Small intestine (tissue), 7 donors: ENCODE measurements around the gene SUMF1. TPM values are rescaled to one million over a fixed set of nuclear protein-coding genes. Genes with fewer than 3 reads are reported as not detected.

Experiments used
- DNase-seq, 2 donors: peaks; one replicate each; pipeline versions ENCODE4 v3.0.0 to v3.0.0-alpha.2; 2013
- FAIRE-seq: peaks from 2 replicates; lab custom pipeline; 2012; peaks lifted over from hg19 to GRCh38; lab: Jason Lieb, UNC
- H3K27ac ChIP-seq, 3 donors: one replicate each; pipeline ENCODE4 v1.5.1; 2013; ENCODE audit warnings: low read length in 2 of 3, mild to moderate bottlenecking in 2 of 3, control low read depth in 1 of 3, inconsistent platforms in 1 of 3, low read depth in 1 of 3, moderate library complexity in 1 of 3
- H3K27me3 ChIP-seq, 3 donors: one replicate each; pipeline ENCODE4 v1.6.1; 2013; ENCODE audit warnings: low read length in 3 of 3, inconsistent platforms in 1 of 3; ENCODE audit not compliant: control insufficient read depth in 3 of 3, insufficient read depth in 3 of 3
- H3K36me3 ChIP-seq, 3 donors: one replicate each; pipeline ENCODE4 v1.6.1; 2013; ENCODE audit warnings: low read length in 3 of 3, inconsistent platforms in 1 of 3, low read depth in 1 of 3, mild to moderate bottlenecking in 1 of 3, moderate library complexity in 1 of 3; ENCODE audit not compliant: control insufficient read depth in 3 of 3, insufficient read depth in 2 of 3
- H3K4me1 ChIP-seq, 3 donors: one replicate each; pipeline ENCODE4 v1.6.1; 2013; ENCODE audit warnings: low read length in 2 of 3, inconsistent platforms in 1 of 3, low read depth in 1 of 3, mild to moderate bottlenecking in 1 of 3, moderate library complexity in 1 of 3; ENCODE audit not compliant: control insufficient read depth in 3 of 3, insufficient read depth in 2 of 3
- H3K4me3 ChIP-seq, 3 donors: one replicate each; pipeline ENCODE4 v1.5.1; 2013; ENCODE audit warnings: low read length in 3 of 3, control low read depth in 1 of 3, inconsistent platforms in 1 of 3, low read depth in 1 of 3, mild to moderate bottlenecking in 1 of 3, moderate library complexity in 1 of 3
- H3K9me3 ChIP-seq, 2 donors: one replicate each; pipeline ENCODE4 v1.6.1; 2013; ENCODE audit warnings: low read depth in 1 of 2, low read length in 1 of 2; ENCODE audit not compliant: control insufficient read depth in 2 of 2, insufficient read depth in 1 of 2
- WGBS, 3 donors: extraction: QIAGEN DNeasy Blood & Tissue Kit; methylation state at CpG; one replicate each; pipeline ENCODE4 v1.1.7; 2013; 5-methylcytosine and 5-hydroxymethylcytosine counted together
- polyA plus RNA-seq, 4 donors: library from polyadenylated mRNA; stranded (reverse) in 3 of 4; unstranded in 1 of 4; fragments of 200-250 nt in 3 of 4; fragments of 120-200 nt in 1 of 4; gene quantifications; one replicate each; pipeline versions ENCODE4 v1.2.1 to v1.2.3, GENCODE V29; 2013
- donor health status: healthy with polysubstance abuse.
- donor health status: control.
- donor health status: control.
- donor health status: Bipolar disorder and iron deficiency.
- donor health status: healthy.

The SUMF1 gene
- polyA plus RNA-seq, 4 donors: 3.8 to 39.0 (median 14.4) TPM

GRCh38 chr3:4323246-4324027 lies 143.6 kb downstream of the SUMF1 start:
- Histone ChIP-seq H3K9me3 (peaks cover 0 to 9% of the 10 kb centered on the region in 2 donors), H3K27ac (no peak overlapping the region), H3K36me3 (no peaks in the 10 kb centered on the region), H3K4me3 (no peak overlapping the region), H3K4me1 (no peaks in the 10 kb centered on the region), H3K27me3 (no peaks in the 10 kb centered on the region)
- no peak for FAIRE-seq
- DNase-seq: no peak
- WGBS, 3 donors: 82 to 86% (median 84%) methylated on average over 3 of the region's 3 CpGs

- Histone ChIP-seq H3K9me3 (peaks cover 0 to 3% of the 10 kb centered on the region in 2 donors), H3K27ac (no peak overlapping the region), H3K36me3 (no peaks in the 10 kb centered on the region), H3K27me3 (no peaks in the 10 kb centered on the region), H3K4me1 (no peaks in the 10 kb centered on the region), H3K4me3 (no peak overlapping the region)
- WGBS, 3 donors: 75 to 98% (median 91%) methylated on average over 1 of the region's 1 CpG
- FAIRE-seq (peak; percentile 5), DNase-seq (no peak)
Observed at GRCh38 chr3:4322635-4323034, 144.4 kb downstream of the SUMF1 start.

GRCh38 chr3:4321732-4322131 lies 145.3 kb downstream of the SUMF1 start:
- Histone ChIP-seq H3K4me1 (no peaks in the 10 kb centered on the region), H3K36me3 (peaks cover 0 to 3% (median 0%) of the 10 kb centered on the region in 3 donors), H3K4me3 (no peak overlapping the region), H3K27me3 (no peaks in the 10 kb centered on the region), H3K9me3 (peaks cover 0 to 6% of the 10 kb centered on the region in 2 donors), H3K27ac (no peak overlapping the region)
- WGBS, 3 donors: 73 to 90% (median 76%) methylated on average over 1 of the region's 1 CpG
- no peak for DNase-seq
- FAIRE-seq: no peak

GRCh38 chr3:4320096-4320911 lies 146.8 kb downstream of the SUMF1 start:
- no peak for FAIRE-seq
- H3K4me3 ChIP-seq: no peak overlapping the region

GRCh38 chr3:4314688-4315087 lies 152.4 kb downstream of the SUMF1 start:
- Histone ChIP-seq H3K4me1 (no peaks in the 10 kb centered on the region), H3K36me3 (peaks cover 2 to 14% (median 7%) of the 10 kb centered on the region in 3 donors), H3K9me3 (peaks cover 0 to 9% of the 10 kb centered on the region in 2 donors), H3K27ac (no peak overlapping the region), H3K27me3 (no peaks in the 10 kb centered on the region), H3K4me3 (no peak overlapping the region)
- FAIRE-seq: no peak
- no peak for DNase-seq
- WGBS, 3 donors: 84 to 91% (median 86%) methylated on average over 4 of the region's 4 CpGs

More at GRCh38 chr3:4320096-4320911, 146.8 kb downstream of the SUMF1 start:
- no peak overlapping the region for H3K27ac ChIP-seq
- H3K27me3 ChIP-seq: no peaks in the 10 kb centered on the region
- peak; percentile 5 to 10 for DNase-seq
- H3K4me1 ChIP-seq: no peaks in the 10 kb centered on the region
- peaks cover 0 to 12% (median 2%) of the 10 kb centered on the region in 3 donors for H3K36me3 ChIP-seq
- H3K9me3 ChIP-seq: peaks cover 0 to 9% of the 10 kb centered on the region in 2 donors

GRCh38 chr3:4313606-4314293 lies 153.3 kb downstream of the SUMF1 start:
- FAIRE-seq: no peak
- peaks cover 0 to 9% of the 10 kb centered on the region in 2 donors for H3K9me3 ChIP-seq
- H3K36me3 ChIP-seq: peaks cover 2 to 14% (median 7%) of the 10 kb centered on the region in 3 donors
- H3K4me3 ChIP-seq: no peak overlapping the region
- no peak for DNase-seq
- H3K27me3 ChIP-seq: no peaks in the 10 kb centered on the region
- 88 to 90% (median 90%) methylated on average over 4 of the region's 4 CpGs for WGBS, 3 donors
- no peaks in the 10 kb centered on the region for H3K4me1 ChIP-seq
- no peak overlapping the region for H3K27ac ChIP-seq

- FAIRE-seq: no peak
- no peaks in the 10 kb centered on the region for H3K27me3 ChIP-seq
- H3K4me1 ChIP-seq: peaks cover 0 to 1% (median 0%) of the 10 kb centered on the region in 3 donors
- H3K27ac ChIP-seq: no peak overlapping the region
- peaks cover 0 to 4% of the 10 kb centered on the region in 2 donors for H3K9me3 ChIP-seq
- DNase-seq: no peak
- H3K4me3 ChIP-seq: no peak overlapping the region
- H3K36me3 ChIP-seq: peaks cover 2 to 11% (median 5%) of the 10 kb centered on the region in 3 donors
Observed at GRCh38 chr3:4311496-4311895, 155.6 kb downstream of the SUMF1 start.
